CD4-positive, CD25-positive, alpha-beta regulatory T cell (primary cell): ENCODE data around the gene JPT2. TPM values are rescaled to one million over a fixed set of nuclear protein-coding genes. Genes with fewer than 3 reads are reported as not detected.

Experiments used
- ATAC-seq, 2 donors: fragments of 150-1000 bp; cut with Tn5 transposase; one replicate each; pipeline ENCODE4 v1.10.0; 2021; ENCODE audit warnings: low read depth in 2 of 2, moderate number of reproducible peaks in 2 of 2, moderate library complexity in 1 of 2
- DNase-seq, 3 donors: peaks; one replicate each; pipeline versions ENCODE4 v3.0.0 to v3.0.0-alpha.2; 2012 to 2022; ENCODE audit warnings: mixed read lengths in 1 of 3
- H3K27ac ChIP-seq: one replicate; pipeline ENCODE4 v1.7.0; 2013; ENCODE audit warnings: mild to moderate bottlenecking, low read length; ENCODE audit not compliant: insufficient read depth, poor library complexity, severe bottlenecking
- H3K27me3 ChIP-seq: one replicate; pipeline ENCODE4 v1.7.0; 2013; ENCODE audit warnings: low read length; ENCODE audit not compliant: control insufficient read depth, insufficient read depth
- H3K36me3 ChIP-seq: one replicate; pipeline ENCODE4 v1.7.0; 2013; ENCODE audit warnings: mild to moderate bottlenecking, low read length, moderate library complexity; ENCODE audit not compliant: control insufficient read depth, insufficient read depth
- H3K4me1 ChIP-seq: 2 replicates; pipeline ENCODE4 v1.7.0; 2013; ENCODE audit warnings: mild to moderate bottlenecking, low read length; ENCODE audit not compliant: insufficient read depth, control insufficient read depth, poor library complexity, severe bottlenecking
- H3K4me3 ChIP-seq: one replicate; pipeline ENCODE4 v1.7.0; 2013; ENCODE audit warnings: low read depth, mild to moderate bottlenecking, low read length, moderate library complexity
- H3K9me3 ChIP-seq, 2 experiments: 1 replicate in 1 of 2; 2 replicates in 1 of 2; pipeline ENCODE4 v1.7.0; 2013; ENCODE audit warnings: low read length in 2 of 2, mild to moderate bottlenecking in 1 of 2, moderate library complexity in 1 of 2; ENCODE audit not compliant: control insufficient read depth in 2 of 2
- H3K27ac Mint-ChIP-seq, 3 donors: one replicate each; pipeline ENCODE4 v1.8.0; 2020 to 2022; ENCODE audit warnings: mild to moderate bottlenecking in 3 of 3, mixed read lengths in 3 of 3, moderate library complexity in 2 of 3
- H3K27me3 Mint-ChIP-seq: one replicate; pipeline ENCODE4 v1.8.0; 2022; ENCODE audit warnings: mild to moderate bottlenecking, mixed read lengths
- H3K36me3 Mint-ChIP-seq: one replicate; pipeline ENCODE4 v1.8.0; 2020; ENCODE audit warnings: mixed read lengths
- H3K4me1 Mint-ChIP-seq, 4 donors: one replicate each; pipeline ENCODE4 v1.8.0; 2020 to 2022; ENCODE audit warnings: mixed read lengths in 4 of 4, mild to moderate bottlenecking in 1 of 4
- H3K4me3 Mint-ChIP-seq, 4 donors: one replicate each; pipeline ENCODE4 v1.8.0; 2020 to 2022; ENCODE audit warnings: mild to moderate bottlenecking in 4 of 4, mixed read lengths in 4 of 4, moderate library complexity in 3 of 4
- H3K9me3 Mint-ChIP-seq, 7 donors: one replicate each; pipeline ENCODE4 v1.8.0; 2020 to 2022; ENCODE audit warnings: mixed read lengths in 7 of 7, mild to moderate bottlenecking in 3 of 7, moderate library complexity in 2 of 7
- polyA plus RNA-seq, 4 donors: library from polyadenylated mRNA; unstranded; fragments of 300-500 nt; fragmentation: Illumina TruSeq; gene quantifications; one replicate each; pipeline ENCODE4 v1.2.3, GENCODE V29; 2021
- total RNA-seq: library from RNA; stranded (reverse); gene quantifications from one replicate; pipeline ENCODE4 v1.2.3, GENCODE V29; 2022

JPT2 gene
- total and polyA plus RNA-seq, 5 donors from 2014 or later, result 9.7 to 13.9 (median 10.5) TPM

DNA sequence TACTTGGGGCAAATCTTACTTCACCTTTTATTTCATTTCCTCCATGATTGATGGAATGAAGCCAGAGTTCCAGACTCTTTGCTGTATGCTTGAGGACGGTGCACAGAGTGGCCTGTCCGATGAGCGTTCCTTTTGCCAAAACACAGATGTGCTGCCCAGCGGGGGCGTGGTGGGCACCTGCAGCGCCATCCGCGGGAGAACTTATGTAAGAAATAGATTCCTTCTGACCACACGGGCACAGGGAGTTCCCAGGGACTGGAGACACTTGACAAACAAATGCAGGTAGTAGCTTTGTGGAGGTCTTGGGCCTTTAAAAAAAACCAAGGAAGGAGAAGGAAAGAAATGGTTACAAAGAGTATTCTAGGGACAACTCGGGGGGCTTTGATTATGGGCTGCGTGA lies 35.3 kb upstream of the JPT2 start:
- peaks cover 50% of the 10 kb centered on the region for H3K36me3 Mint-ChIP-seq

DNA sequence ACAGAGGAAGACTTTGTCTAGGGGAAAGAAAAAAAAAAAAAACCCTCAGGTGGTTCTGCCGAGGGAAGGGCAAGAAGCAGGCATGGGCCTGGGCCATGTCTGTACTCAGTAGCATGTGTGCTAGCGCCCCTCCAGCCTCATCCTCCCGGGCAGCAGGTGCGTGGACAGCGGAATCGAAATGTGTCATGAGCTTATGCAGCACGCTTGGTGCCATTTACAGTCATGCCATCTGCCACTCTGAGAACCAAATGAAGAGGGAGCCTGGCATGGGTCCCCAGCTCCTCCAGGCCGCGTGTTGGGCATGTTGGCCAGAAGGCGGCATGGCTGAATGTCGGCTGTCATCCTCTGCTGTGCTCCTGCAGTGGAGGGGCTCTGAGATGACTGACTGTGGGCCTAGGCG lies 34.6 kb upstream of the JPT2 start:
- Histone ChIP-seq H3K27ac (no peak overlapping the region), H3K4me3 (no peak overlapping the region), H3K4me1 (peaks cover 4% of the 10 kb centered on the region), H3K36me3 (peaks cover 69% of the 10 kb centered on the region), H3K9me3 (no peaks in the 10 kb centered on the region), H3K27me3 (no peaks in the 10 kb centered on the region)
- Mint-ChIP-seq H3K27ac (peak overlapping the region in 1 of 3 donors; percentile 35), H3K4me1 (peaks cover 6 to 25% (median 14%) of the 10 kb centered on the region in 4 donors), H3K36me3 (peaks cover 47% of the 10 kb centered on the region), H3K27me3 (no peaks in the 10 kb centered on the region), H3K4me3 (no peak overlapping the region), H3K9me3 (no peaks in the 10 kb centered on the region)
- DNase-seq, result no peak
- ATAC-seq, result no peak

More for the DNA sequence above, 35.3 kb upstream of the JPT2 start:
- H3K27ac ChIP-seq, result no peak overlapping the region
- peaks cover 75% of the 10 kb centered on the region for H3K36me3 ChIP-seq
- no peaks in the 10 kb centered on the region for H3K9me3 ChIP-seq
- Mint-ChIP-seq H3K27ac (peak overlapping the region in 1 of 3 donors; percentile 55), H3K27me3 (no peaks in the 10 kb centered on the region), H3K4me1 (peaks cover 6 to 25% (median 12%) of the 10 kb centered on the region in 4 donors), H3K9me3 (no peaks in the 10 kb centered on the region), H3K4me3 (no peak overlapping the region)
- peaks cover 4% of the 10 kb centered on the region for H3K4me1 ChIP-seq
- no peak for DNase-seq
- no peaks in the 10 kb centered on the region for H3K27me3 ChIP-seq
- no peak for ATAC-seq
- no peak overlapping the region for H3K4me3 ChIP-seq

DNA sequence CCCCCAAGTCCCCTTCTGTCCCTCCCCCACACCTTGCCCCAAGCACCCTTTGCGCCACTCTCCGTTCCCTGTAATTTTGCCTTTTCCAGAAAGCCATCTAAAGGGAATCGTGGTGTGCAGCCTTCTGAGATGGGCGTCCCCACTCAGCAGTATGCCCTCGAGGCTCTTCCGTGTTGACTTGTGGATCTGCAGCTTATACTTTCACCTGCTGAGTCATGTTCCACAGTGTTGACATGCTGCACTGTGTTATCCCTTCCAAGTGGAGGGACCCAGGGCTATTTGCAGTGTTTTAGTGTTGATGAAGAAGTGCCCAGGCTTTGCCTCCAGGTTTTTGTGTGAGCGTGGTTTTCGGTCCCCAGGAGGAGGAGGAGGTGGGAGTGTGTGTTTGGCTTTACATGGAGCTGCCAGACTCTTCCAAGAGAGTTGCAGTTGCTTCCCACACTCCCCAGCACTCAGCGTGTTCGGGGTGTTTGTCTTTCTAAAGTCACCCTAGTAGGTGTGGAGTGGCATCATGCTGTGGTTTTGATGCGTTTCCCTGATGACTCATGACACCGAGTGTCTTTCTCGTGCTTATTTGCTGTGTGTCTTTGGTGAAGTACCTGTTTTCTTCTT lies 32.1 kb upstream of the JPT2 start:
- peak overlapping the region in 1 of 4 donors; percentile 8 for H3K4me3 Mint-ChIP-seq
- no peaks in the 10 kb centered on the region for H3K27me3 Mint-ChIP-seq
- H3K4me1 Mint-ChIP-seq, result peaks cover 12 to 25% (median 19%) of the 10 kb centered on the region in 4 donors
- H3K27ac Mint-ChIP-seq, result peak overlapping the region; percentile 40 to 90 (median 64)
- Histone ChIP-seq H3K9me3 (no peaks in the 10 kb centered on the region), H3K4me3 (no peak overlapping the region), H3K27me3 (no peaks in the 10 kb centered on the region), H3K36me3 (peaks cover 44% of the 10 kb centered on the region), H3K27ac (no peak overlapping the region), H3K4me1 (peaks cover 4% of the 10 kb centered on the region)
- peaks cover 35% of the 10 kb centered on the region for H3K36me3 Mint-ChIP-seq
- ATAC-seq (peak; percentile 77 to 90), DNase-seq (peak in 2 of 3 donors; percentile 8 to 73)
- H3K9me3 Mint-ChIP-seq, result no peaks in the 10 kb centered on the region

DNA sequence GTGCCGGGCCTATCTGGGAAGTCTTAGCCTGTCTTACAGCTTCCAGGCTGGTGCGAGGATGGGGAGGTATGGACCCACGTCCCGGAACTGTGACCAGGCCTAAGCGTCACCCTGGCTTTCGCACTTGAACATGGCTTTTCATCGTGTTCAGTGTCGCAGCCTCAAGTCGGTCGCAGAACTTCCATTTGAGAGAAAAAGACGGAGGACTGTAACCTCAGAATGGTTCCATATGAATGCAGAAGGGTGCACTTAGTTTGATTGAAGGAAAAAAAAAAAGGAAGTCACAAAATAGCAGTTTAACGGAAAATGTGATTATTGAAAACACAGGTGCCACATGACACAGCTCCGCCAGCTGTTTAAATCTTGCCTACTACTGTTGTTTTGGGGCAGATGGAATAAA lies 30.2 kb upstream of the JPT2 start:
- peaks cover 4% of the 10 kb centered on the region for H3K4me1 ChIP-seq
- Mint-ChIP-seq H3K4me3 (no peak overlapping the region), H3K36me3 (peaks cover 35% of the 10 kb centered on the region), H3K9me3 (no peaks in the 10 kb centered on the region), H3K4me1 (peaks cover 12 to 28% (median 19%) of the 10 kb centered on the region in 4 donors), H3K27me3 (no peaks in the 10 kb centered on the region), H3K27ac (peak overlapping the region in 2 of 3 donors; percentile 14 to 15)
- H3K4me3 ChIP-seq, result no peak overlapping the region
- DNase-seq (no peak), ATAC-seq (no peak)
- H3K27me3 ChIP-seq, result no peaks in the 10 kb centered on the region
- no peak overlapping the region for H3K27ac ChIP-seq
- H3K9me3 ChIP-seq, result no peaks in the 10 kb centered on the region
- peaks cover 32% of the 10 kb centered on the region for H3K36me3 ChIP-seq

DNA sequence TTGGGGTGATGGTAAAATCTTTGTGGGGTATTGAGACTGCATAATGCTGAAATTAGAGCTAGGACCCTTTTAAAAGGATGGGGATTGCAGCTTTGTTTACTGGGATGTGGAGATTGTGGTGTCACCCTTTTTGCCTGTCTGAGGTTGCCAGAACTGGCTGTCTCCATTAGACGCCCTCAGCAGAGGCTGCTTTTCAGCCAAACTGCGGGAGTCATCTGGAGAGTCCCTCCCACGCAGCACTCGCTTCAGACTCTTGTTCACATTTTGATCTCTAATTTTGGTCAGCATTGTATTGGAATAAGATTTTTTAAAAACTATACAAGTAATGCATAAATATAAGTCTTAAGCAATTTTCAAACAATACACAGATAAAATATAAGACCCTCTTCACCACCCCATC lies 27.9 kb upstream of the JPT2 start:
- Histone ChIP-seq H3K36me3 (peaks cover 31% of the 10 kb centered on the region), H3K4me1 (peaks cover 4% of the 10 kb centered on the region), H3K9me3 (no peaks in the 10 kb centered on the region), H3K27ac (no peak overlapping the region), H3K27me3 (no peaks in the 10 kb centered on the region), H3K4me3 (no peak overlapping the region)
- DNase-seq, result no peak
- Mint-ChIP-seq H3K4me1 (peaks cover 12 to 23% (median 20%) of the 10 kb centered on the region in 4 donors), H3K9me3 (no peaks in the 10 kb centered on the region), H3K27ac (no peak overlapping the region), H3K27me3 (no peaks in the 10 kb centered on the region), H3K36me3 (peaks cover 40% of the 10 kb centered on the region), H3K4me3 (no peak overlapping the region)
- no peak for ATAC-seq

DNA sequence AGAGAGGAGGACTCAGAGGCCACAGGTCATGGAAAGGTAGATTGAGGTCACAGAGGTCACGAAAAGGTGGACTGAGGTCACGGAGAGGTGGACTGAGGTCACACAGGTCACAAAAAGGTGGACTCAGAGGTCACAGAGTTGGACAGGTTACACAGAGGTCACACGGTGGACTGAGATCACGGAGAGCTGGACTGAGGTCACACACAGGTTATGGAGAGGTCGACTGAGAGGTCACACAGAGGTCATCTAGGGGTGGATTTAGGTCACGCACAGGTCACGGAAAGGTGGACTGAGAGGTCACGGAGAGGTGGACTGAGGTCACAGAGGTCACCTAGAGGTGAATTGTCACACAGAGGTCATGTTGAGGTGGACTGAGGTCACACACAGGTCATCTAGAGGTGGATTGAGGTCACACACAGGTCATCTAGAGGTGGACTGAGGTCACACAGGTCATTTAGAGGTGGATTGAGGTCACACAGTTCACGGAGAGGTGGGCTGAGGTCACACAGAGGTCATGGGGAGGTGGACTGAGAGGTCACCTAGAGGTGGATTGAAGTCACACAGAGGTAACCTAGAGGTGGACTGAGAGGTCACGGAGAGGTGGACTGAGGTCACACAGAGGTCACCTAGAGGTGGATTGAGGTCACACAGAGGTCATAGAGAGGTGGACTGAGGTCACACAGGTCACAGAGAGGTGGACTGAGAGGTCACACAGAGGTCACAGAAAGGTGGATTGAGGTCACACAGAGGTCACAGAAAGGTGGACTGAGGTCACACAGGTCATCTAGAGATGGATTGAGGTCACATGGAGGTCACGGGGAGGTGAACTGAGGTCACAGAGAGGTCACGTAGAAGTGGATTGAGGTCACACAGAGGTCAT lies 26.7 kb upstream of the JPT2 start:
- ATAC-seq, result no peak
- no peak overlapping the region for H3K27ac ChIP-seq
- peaks cover 39% of the 10 kb centered on the region for H3K36me3 Mint-ChIP-seq

DNA sequence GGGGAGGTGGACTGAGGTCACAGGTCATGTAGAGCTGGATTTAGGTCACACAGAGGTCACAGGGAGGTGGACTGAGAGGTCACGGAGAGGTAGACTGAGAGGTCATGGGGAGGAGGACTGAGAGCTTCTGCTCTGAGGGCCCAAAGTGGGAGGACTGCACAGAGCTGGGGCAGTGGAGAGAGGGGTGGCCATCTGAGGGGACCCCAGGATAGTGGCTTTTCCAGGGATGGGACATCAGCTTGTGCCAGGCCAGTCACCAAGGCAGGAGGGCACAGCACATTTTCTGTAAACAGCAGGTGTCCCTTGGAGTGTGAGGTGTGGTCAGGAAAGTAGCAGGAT lies 26.1 kb upstream of the JPT2 start:
- H3K27me3 ChIP-seq, result no peaks in the 10 kb centered on the region
- H3K4me1 ChIP-seq, result no peaks in the 10 kb centered on the region
- H3K36me3 ChIP-seq, result peaks cover 28% of the 10 kb centered on the region
- Mint-ChIP-seq H3K27me3 (no peaks in the 10 kb centered on the region), H3K9me3 (no peaks in the 10 kb centered on the region), H3K27ac (peak overlapping the region in 2 of 3 donors; percentile 15 to 84), H3K4me1 (peaks cover 5 to 12% (median 8%) of the 10 kb centered on the region in 4 donors), H3K4me3 (no peak overlapping the region), H3K36me3 (peaks cover 34% of the 10 kb centered on the region)
- DNase-seq (no peak), ATAC-seq (no peak)
- H3K4me3 ChIP-seq, result no peak overlapping the region
- H3K27ac ChIP-seq, result no peak overlapping the region
- no peaks in the 10 kb centered on the region for H3K9me3 ChIP-seq

More for the DNA sequence above, 26.7 kb upstream of the JPT2 start:
- H3K27me3 Mint-ChIP-seq, result no peaks in the 10 kb centered on the region
- no peaks in the 10 kb centered on the region for H3K9me3 Mint-ChIP-seq
- H3K9me3 ChIP-seq, result no peaks in the 10 kb centered on the region
- H3K36me3 ChIP-seq, result peaks cover 32% of the 10 kb centered on the region
- no peaks in the 10 kb centered on the region for H3K27me3 ChIP-seq
- peak in 1 of 3 donors; percentile 7 for DNase-seq
- H3K4me3 Mint-ChIP-seq, result no peak overlapping the region
- peak overlapping the region; percentile 62 to 91 (median 84) for H3K27ac Mint-ChIP-seq
- H3K4me1 Mint-ChIP-seq, result peaks cover 10 to 17% (median 12%) of the 10 kb centered on the region in 4 donors
- no peak overlapping the region for H3K4me3 ChIP-seq
- no peaks in the 10 kb centered on the region for H3K4me1 ChIP-seq
